Measurements from ENCODE around the gene MCFD2. TPM values are rescaled to one million over a fixed set of nuclear protein-coding genes. Genes with fewer than 3 reads are reported as not detected.

The MCFD2 gene
- total RNA-seq, 1 donor = 265 TPM

DNA sequence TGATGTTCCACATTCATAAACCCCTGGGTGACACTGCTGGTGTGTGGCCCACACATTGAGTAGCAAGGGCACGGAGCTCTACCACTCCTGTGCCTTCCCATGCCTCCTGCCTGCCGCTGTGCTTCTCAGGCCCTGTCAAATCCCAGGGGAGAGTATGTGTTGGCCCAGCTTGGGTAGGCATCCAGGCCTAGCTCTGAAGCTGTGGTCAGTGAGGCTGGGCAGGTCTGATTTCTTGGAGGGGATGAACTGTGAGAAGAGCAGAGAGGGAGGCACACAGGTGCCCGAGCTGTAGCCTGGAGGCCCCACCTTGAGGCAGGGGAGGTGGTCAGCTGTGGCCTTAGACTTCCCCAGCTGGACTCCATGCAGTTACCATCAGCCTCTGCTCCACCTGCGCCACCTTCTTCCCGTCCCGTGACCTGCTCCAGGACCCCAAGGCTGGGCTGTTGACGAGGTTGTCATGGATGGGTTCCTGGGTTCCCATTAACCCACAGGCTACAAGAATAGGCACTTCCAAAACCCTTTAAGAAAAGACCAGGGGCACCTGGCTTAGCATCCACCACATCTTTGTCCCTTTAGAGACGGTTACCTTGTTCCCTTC is 23.6 kb downstream of the MCFD2 start:
- H3K4me3 ChIP-seq (ENCODE audit: low read depth, low read length) = no peak overlapping the region
- no peak for DNase-seq (ENCODE audit: low read depth)
- TF ChIP-seq, protein P1, sequence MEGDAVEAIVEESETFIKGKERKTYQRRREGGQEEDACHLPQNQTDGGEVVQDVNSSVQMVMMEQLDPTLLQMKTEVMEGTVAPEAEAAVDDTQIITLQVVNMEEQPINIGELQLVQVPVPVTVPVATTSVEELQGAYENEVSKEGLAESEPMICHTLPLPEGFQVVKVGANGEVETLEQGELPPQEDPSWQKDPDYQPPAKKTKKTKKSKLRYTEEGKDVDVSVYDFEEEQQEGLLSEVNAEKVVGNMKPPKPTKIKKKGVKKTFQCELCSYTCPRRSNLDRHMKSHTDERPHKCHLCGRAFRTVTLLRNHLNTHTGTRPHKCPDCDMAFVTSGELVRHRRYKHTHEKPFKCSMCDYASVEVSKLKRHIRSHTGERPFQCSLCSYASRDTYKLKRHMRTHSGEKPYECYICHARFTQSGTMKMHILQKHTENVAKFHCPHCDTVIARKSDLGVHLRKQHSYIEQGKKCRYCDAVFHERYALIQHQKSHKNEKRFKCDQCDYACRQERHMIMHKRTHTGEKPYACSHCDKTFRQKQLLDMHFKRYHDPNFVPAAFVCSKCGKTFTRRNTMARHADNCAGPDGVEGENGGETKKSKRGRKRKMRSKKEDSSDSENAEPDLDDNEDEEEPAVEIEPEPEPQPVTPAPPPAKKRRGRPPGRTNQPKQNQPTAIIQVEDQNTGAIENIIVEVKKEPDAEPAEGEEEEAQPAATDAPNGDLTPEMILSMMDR (IDR thresholded peaks at IDR 0.05; ENCODE audit: insufficient read depth, low read length) = no peak

- peak; percentile 28 for DNase-seq (ENCODE audit: low read depth)
- no peak overlapping the region for H3K4me3 ChIP-seq (ENCODE audit: low read depth, low read length)
- TF ChIP-seq, protein P1 (IDR thresholded peaks at IDR 0.05; ENCODE audit: insufficient read depth, low read length) = no peak
These were observed 27.1 kb downstream of the MCFD2 start for GRCh38 chr2:46888421-46888952.

DNA sequence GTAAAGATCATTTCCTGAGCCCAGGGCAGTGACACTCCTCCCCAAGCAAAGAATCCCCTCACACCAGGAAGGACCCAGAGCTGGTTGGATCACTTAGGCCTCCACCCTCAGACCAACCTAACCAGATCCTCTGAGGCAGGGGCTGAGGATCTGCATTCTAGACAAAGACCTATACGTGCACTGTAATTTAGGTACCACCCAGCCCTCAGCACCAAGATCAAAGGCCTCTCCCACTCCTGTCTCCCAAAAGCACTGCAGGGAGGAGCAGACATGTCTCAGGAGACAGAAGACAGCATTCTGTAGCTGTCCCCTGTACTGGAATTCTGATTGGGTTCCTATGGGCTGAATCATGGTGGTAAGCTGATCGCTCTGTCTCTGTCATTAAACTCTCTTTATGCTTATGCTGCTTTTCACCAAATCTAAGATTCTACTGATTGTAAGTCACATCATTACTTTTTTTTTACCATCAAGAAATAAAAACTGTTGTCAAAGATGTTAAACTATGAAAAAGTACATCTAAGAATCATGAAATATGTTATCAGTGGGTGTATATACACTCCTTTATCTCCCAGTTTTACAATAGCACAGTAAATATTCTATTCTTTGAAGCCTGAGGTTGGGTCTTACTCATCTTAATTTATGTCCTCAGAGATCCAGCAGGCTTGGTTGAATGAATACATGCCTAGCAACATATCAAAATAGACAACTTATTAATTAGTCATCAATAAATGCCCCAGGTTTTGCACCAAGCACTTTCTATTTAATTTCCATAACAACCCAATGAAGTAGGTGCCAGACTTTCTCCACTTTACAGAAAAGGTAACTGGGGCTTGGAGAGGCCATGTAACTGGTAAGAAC is 28.3 kb downstream of the MCFD2 start:
- no peak overlapping the region for H3K4me3 ChIP-seq (ENCODE audit: low read depth, low read length)
- DNase-seq (ENCODE audit: low read depth) = no peak
- TF ChIP-seq, protein P1 (IDR thresholded peaks at IDR 0.05; ENCODE audit: insufficient read depth, low read length) = no peak

DNA sequence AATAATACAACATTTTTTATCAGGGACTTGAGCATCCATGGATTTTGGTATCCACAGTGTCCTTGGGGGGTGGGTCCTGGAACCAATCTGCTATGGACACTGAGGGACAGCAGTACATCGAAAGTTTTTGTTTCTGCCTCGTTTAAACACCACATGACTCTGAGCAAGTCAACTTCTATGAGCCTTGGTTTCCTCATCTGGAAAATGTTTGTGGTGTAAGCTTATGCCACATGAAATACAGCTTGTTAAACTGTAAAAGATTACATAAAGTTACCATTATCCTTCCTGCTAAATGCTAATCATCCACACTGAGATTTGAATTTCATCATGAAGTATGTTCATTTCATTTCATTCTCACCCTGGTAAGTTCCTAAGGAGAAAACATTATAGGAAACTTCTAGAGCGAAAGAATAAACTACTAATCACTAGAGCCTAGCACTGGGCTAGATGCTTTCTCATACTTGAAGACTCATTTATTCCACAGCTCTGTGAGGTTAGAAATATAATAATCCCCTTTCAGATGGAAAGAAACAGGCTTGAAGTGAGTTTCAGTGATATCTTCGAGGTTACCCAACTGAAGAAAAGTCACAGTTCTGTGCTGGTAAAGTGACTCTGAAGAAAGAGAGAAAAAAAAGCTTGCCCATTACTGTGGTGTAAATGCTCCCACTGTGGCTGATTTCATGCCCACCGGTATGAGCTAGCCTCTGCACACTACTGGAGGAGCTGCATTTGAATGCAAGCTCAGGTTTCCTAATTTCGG is 29.2 kb downstream of the MCFD2 start:
- TF ChIP-seq, protein P1 (IDR thresholded peaks at IDR 0.05; ENCODE audit: insufficient read depth, low read length) = no peak
- H3K4me3 ChIP-seq (ENCODE audit: low read depth, low read length) = no peak overlapping the region
- no peak for DNase-seq (ENCODE audit: low read depth)

GRCh38 chr2:46885376-46885775 is 30.2 kb downstream of the MCFD2 start:
- H3K4me3 ChIP-seq (ENCODE audit: low read depth, low read length) = no peak overlapping the region
- peak; percentile 86 for DNase-seq (ENCODE audit: low read depth)
- TF ChIP-seq, protein P1 (IDR thresholded peaks at IDR 0.05; ENCODE audit: insufficient read depth, low read length) = no peak

DNA sequence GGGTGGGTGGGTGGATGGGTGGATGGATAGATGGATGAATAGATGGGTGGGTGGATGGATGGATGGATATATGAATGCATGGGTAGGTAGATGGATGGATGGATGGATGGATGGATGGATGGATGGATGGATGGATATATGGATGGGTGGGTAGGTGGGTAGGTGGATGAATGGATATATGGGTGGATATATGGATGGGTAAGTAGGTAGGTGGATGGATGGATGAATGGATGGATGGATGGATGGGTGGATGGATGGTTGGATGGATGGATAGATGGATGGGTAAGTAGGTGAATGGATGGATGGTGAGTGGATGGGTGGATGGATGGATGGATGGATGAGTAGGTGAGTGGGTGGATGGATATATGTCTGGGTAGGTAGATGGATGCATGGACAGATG is 36.1 kb downstream of the MCFD2 start:
- TF ChIP-seq, protein P1 (IDR thresholded peaks at IDR 0.05; ENCODE audit: insufficient read depth, low read length) = no peak
- no peak for DNase-seq (ENCODE audit: low read depth)
- no peak overlapping the region for H3K4me3 ChIP-seq (ENCODE audit: low read depth, low read length)

All from fibroblast of the aortic adventitia (primary cell).